Activated naive CD8-positive, alpha-beta T cell treated with anti-CD3 and anti-CD28 coated beads, Interleukin-2, amount 50 U/mL, for 24 hours (primary cell): ENCODE data around the gene CGB3.

ENCODE experiments used
- ATAC-seq: fragments of 150-1000 bp; cut with Tn5 transposase; one replicate; pipeline ENCODE4 v1.10.0; 2021
- DNase-seq: peaks from one replicate; pipeline ENCODE4 v3.0.0; 2021
- H3K27ac Mint-ChIP-seq: one replicate; pipeline ENCODE4 v1.8.0; 2021; ENCODE audit warnings: mild to moderate bottlenecking, mixed read lengths
- H3K27me3 Mint-ChIP-seq: one replicate; pipeline ENCODE4 v1.8.0; 2021; ENCODE audit warnings: mixed read lengths
- H3K36me3 Mint-ChIP-seq: one replicate; pipeline ENCODE4 v1.8.0; 2021; ENCODE audit warnings: low read depth, mixed read lengths
- H3K4me1 Mint-ChIP-seq: one replicate; pipeline ENCODE4 v1.8.0; 2021; ENCODE audit warnings: mixed read lengths
- H3K4me3 Mint-ChIP-seq: one replicate; pipeline ENCODE4 v1.8.0; 2021; ENCODE audit warnings: mild to moderate bottlenecking, moderate library complexity, mixed read lengths
- H3K9me3 Mint-ChIP-seq: one replicate; pipeline ENCODE4 v1.8.0; 2021; ENCODE audit warnings: mixed read lengths

The CGB3 gene

GRCh38 chr19:49014123-49014869, 9.8 kb downstream of the CGB3 start:
- peaks cover 14% of the 10 kb centered on the region for H3K4me1 Mint-ChIP-seq
- H3K27me3 Mint-ChIP-seq, result peaks cover 5% of the 10 kb centered on the region
- no peaks in the 10 kb centered on the region for H3K9me3 Mint-ChIP-seq
- no peak overlapping the region for H3K27ac Mint-ChIP-seq
- H3K4me3 Mint-ChIP-seq, result no peak overlapping the region
- ATAC-seq (no peak), DNase-seq (no peak)
- peaks cover 13% of the 10 kb centered on the region for H3K36me3 Mint-ChIP-seq

- ATAC-seq, result no peak
- H3K4me3 Mint-ChIP-seq, result no peak overlapping the region
- H3K27ac Mint-ChIP-seq, result no peak overlapping the region
- no peaks in the 10 kb centered on the region for H3K4me1 Mint-ChIP-seq
- peaks cover 21% of the 10 kb centered on the region for H3K36me3 Mint-ChIP-seq
- H3K27me3 Mint-ChIP-seq, result no peaks in the 10 kb centered on the region
- DNase-seq, result no peak
- H3K9me3 Mint-ChIP-seq, result no peaks in the 10 kb centered on the region
These were observed 12.9 kb downstream of the CGB3 start for GRCh38 chr19:49011194-49011593.

GRCh38 chr19:49010453-49010852, 13.7 kb downstream of the CGB3 start:
- Mint-ChIP-seq H3K27me3 (no peaks in the 10 kb centered on the region), H3K4me1 (no peaks in the 10 kb centered on the region), H3K4me3 (no peak overlapping the region), H3K27ac (no peak overlapping the region), H3K9me3 (no peaks in the 10 kb centered on the region), H3K36me3 (peaks cover 17% of the 10 kb centered on the region)
- ATAC-seq (no peak), DNase-seq (no peak)

GRCh38 chr19:49009828-49010227, 14.3 kb downstream of the CGB3 start:
- no peaks in the 10 kb centered on the region for H3K4me1 Mint-ChIP-seq
- DNase-seq (no peak), ATAC-seq (no peak)
- H3K27me3 Mint-ChIP-seq, result no peaks in the 10 kb centered on the region
- H3K36me3 Mint-ChIP-seq, result peaks cover 21% of the 10 kb centered on the region
- no peak overlapping the region for H3K27ac Mint-ChIP-seq
- no peaks in the 10 kb centered on the region for H3K9me3 Mint-ChIP-seq
- H3K4me3 Mint-ChIP-seq, result no peak overlapping the region

GRCh38 chr19:49006905-49007304, 17.2 kb downstream of the CGB3 start:
- H3K36me3 Mint-ChIP-seq, result peaks cover 23% of the 10 kb centered on the region
- no peak overlapping the region for H3K4me3 Mint-ChIP-seq
- no peak for DNase-seq
- H3K4me1 Mint-ChIP-seq, result no peaks in the 10 kb centered on the region
- H3K27me3 Mint-ChIP-seq, result no peaks in the 10 kb centered on the region
- no peak overlapping the region for H3K27ac Mint-ChIP-seq
- H3K9me3 Mint-ChIP-seq, result no peaks in the 10 kb centered on the region
- ATAC-seq, result no peak

GRCh38 chr19:49004964-49005614, 19.0 kb downstream of the CGB3 start:
- no peaks in the 10 kb centered on the region for H3K9me3 Mint-ChIP-seq
- ATAC-seq (no peak), DNase-seq (no peak)
- no peak overlapping the region for H3K27ac Mint-ChIP-seq
- H3K4me1 Mint-ChIP-seq, result no peaks in the 10 kb centered on the region
- peaks cover 21% of the 10 kb centered on the region for H3K36me3 Mint-ChIP-seq
- H3K4me3 Mint-ChIP-seq, result no peak overlapping the region
- H3K27me3 Mint-ChIP-seq, result no peaks in the 10 kb centered on the region

- no peaks in the 10 kb centered on the region for H3K4me1 Mint-ChIP-seq
- H3K36me3 Mint-ChIP-seq, result peaks cover 28% of the 10 kb centered on the region
- no peak overlapping the region for H3K4me3 Mint-ChIP-seq
- no peak overlapping the region for H3K27ac Mint-ChIP-seq
- DNase-seq (no peak), ATAC-seq (no peak)
- H3K27me3 Mint-ChIP-seq, result no peaks in the 10 kb centered on the region
- H3K9me3 Mint-ChIP-seq, result no peaks in the 10 kb centered on the region
These were observed 20.0 kb downstream of the CGB3 start for GRCh38 chr19:49004133-49004532.

- no peak overlapping the region for H3K4me3 Mint-ChIP-seq
- no peak overlapping the region for H3K27ac Mint-ChIP-seq
These were observed 24.4 kb downstream of the CGB3 start for GRCh38 chr19:48999481-49000325.

GRCh38 chr19:48997972-48998371, 26.2 kb downstream of the CGB3 start:
- DNase-seq (peak; percentile 71), ATAC-seq (no peak)
- Mint-ChIP-seq H3K4me1 (peaks cover 21% of the 10 kb centered on the region), H3K27me3 (no peaks in the 10 kb centered on the region), H3K27ac (no peak overlapping the region), H3K4me3 (no peak overlapping the region), H3K36me3 (peaks cover 28% of the 10 kb centered on the region), H3K9me3 (no peaks in the 10 kb centered on the region)

More at GRCh38 chr19:48999481-49000325, 24.4 kb downstream of the CGB3 start:
- Mint-ChIP-seq H3K4me1 (peaks cover 11% of the 10 kb centered on the region), H3K9me3 (no peaks in the 10 kb centered on the region), H3K27me3 (no peaks in the 10 kb centered on the region), H3K36me3 (peaks cover 23% of the 10 kb centered on the region)
- DNase-seq (peak; percentile 68), ATAC-seq (peak; percentile 63)

- DNase-seq (no peak), ATAC-seq (no peak)
- Mint-ChIP-seq H3K27ac (peak overlapping the region; percentile 99), H3K36me3 (peaks cover 20% of the 10 kb centered on the region), H3K4me3 (peak overlapping the region; percentile 98), H3K27me3 (no peaks in the 10 kb centered on the region), H3K4me1 (peaks cover 35% of the 10 kb centered on the region), H3K9me3 (no peaks in the 10 kb centered on the region)
These were observed 30.1 kb downstream of the CGB3 start for GRCh38 chr19:48994035-48994386.

- no peaks in the 10 kb centered on the region for H3K9me3 Mint-ChIP-seq
- peaks cover 39% of the 10 kb centered on the region for H3K4me1 Mint-ChIP-seq
- no peaks in the 10 kb centered on the region for H3K27me3 Mint-ChIP-seq
- DNase-seq (peak; percentile 99), ATAC-seq (peak; percentile 95)
- H3K36me3 Mint-ChIP-seq, result peaks cover 26% of the 10 kb centered on the region
- H3K27ac Mint-ChIP-seq, result peak within 1 kb of the TSS; percentile 99
- peak within 1 kb of the TSS; percentile 98 for H3K4me3 Mint-ChIP-seq
These were observed 30.7 kb downstream of the CGB3 start, which contains the start of the genes GYS1 and RUVBL2 for GRCh38 chr19:48993175-48994034. TSS of gene GYS1 (minus strand) at chr19:48993309. CDS start at chr19:48993112, 197 bp downstream. TSS of gene RUVBL2 (plus strand) at chr19:48993887. CDS start at chr19:48993912, 25 bp downstream.

- Mint-ChIP-seq H3K4me1 (peaks cover 46% of the 10 kb centered on the region), H3K36me3 (peaks cover 29% of the 10 kb centered on the region), H3K9me3 (no peaks in the 10 kb centered on the region), H3K27ac (peak overlapping the region; percentile 91), H3K27me3 (no peaks in the 10 kb centered on the region), H3K4me3 (peak overlapping the region; percentile 98)
- DNase-seq, result no peak
- no peak for ATAC-seq
These were observed 31.5 kb downstream of the CGB3 start for GRCh38 chr19:48992581-48993174.

- Mint-ChIP-seq H3K4me3 (peak overlapping the region; percentile 98), H3K36me3 (peaks cover 30% of the 10 kb centered on the region), H3K27me3 (no peaks in the 10 kb centered on the region), H3K27ac (peak overlapping the region; percentile 91), H3K4me1 (peaks cover 52% of the 10 kb centered on the region), H3K9me3 (no peaks in the 10 kb centered on the region)
- ATAC-seq, result no peak
- no peak for DNase-seq
These were observed 32.1 kb downstream of the CGB3 start for GRCh38 chr19:48991873-48992580.
